BLaER1 treated with 17β-estradiol and CSF1 and Interleukin-3, amounts not matched to agents 10 nM and 100 nM (cell line): ENCODE data around the gene MUC4.
"Not testable (repeated sequence)": the region's sequence is repeated elsewhere in the genome, so short reads cannot be mapped to it uniquely, and the experiment has no call there.

Source experiments
- H3K27ac ChIP-seq, 11 experiments: shearing (Covaris generic); formaldehyde crosslinking; 2 replicates each; pipeline ENCODE4 v1.8.1; 2022
- H3K27me3 ChIP-seq, 11 experiments: shearing (Covaris generic); formaldehyde crosslinking; 2 replicates each; pipeline ENCODE4 v1.8.1; 2022
- H3K36me3 ChIP-seq, 11 experiments: shearing (Covaris generic); formaldehyde crosslinking; 2 replicates each; pipeline ENCODE4 v1.8.1; 2022
- H3K4me1 ChIP-seq, 10 experiments: shearing (Covaris generic); formaldehyde crosslinking; 2 replicates each; pipeline ENCODE4 v1.8.1; 2022
- H3K4me2 ChIP-seq, 11 experiments: shearing (Covaris generic); formaldehyde crosslinking; 2 replicates each; pipeline ENCODE4 v1.8.1; 2022
- H3K4me3 ChIP-seq, 10 experiments: shearing (Covaris generic); formaldehyde crosslinking; 2 replicates each; pipeline ENCODE4 v1.8.1; 2022
- H3K9ac ChIP-seq, 11 experiments: shearing (Covaris generic); formaldehyde crosslinking; 2 replicates each; pipeline ENCODE4 v1.8.1; 2022
- H3K9me3 ChIP-seq, 11 experiments: shearing (Covaris generic); formaldehyde crosslinking; replicated peaks in 1 of 11; 2 replicates each; pipeline ENCODE4 v1.8.1; 2022
- H4K20me1 ChIP-seq, 11 experiments: shearing (Covaris generic); formaldehyde crosslinking; 2 replicates each; pipeline ENCODE4 v1.8.1; 2022
- Cebpa-rat ChIP-seq, 11 experiments: shearing (Covaris generic); IDR thresholded peaks; 2 replicates each; pipeline ENCODE4 v1.8.1; 2022

Gene MUC4

GRCh38 chr3:195790901-195791300 is 20.8 kb downstream of the MUC4 start:
- H3K36me3 ChIP-seq, result peaks cover 0 to under 1% (median 0%) of the 10 kb centered on the region in 11 experiments; a peak in 1 of 22 replicates
- peaks cover 10 to 37% (median 24%) of the 10 kb centered on the region in 11 experiments for H3K9me3 ChIP-seq
- peak overlapping the region; percentile 29 to 70 (median 56) for H3K4me2 ChIP-seq
- no peak overlapping the region for H3K9ac ChIP-seq
- TF ChIP-seq Cebpa-rat (IDR thresholded peaks at IDR 0.05), result no peak
- H3K27me3 ChIP-seq, result no peaks in the 10 kb centered on the region
- peaks cover 12 to 23% (median 21%) of the 10 kb centered on the region in 10 experiments for H3K4me1 ChIP-seq
- H3K4me3 ChIP-seq, result no peak overlapping the region
- peak overlapping the region in 4 of 11 experiments; percentile 6 to 64 (median 36); a peak in 5 of 22 replicates for H3K27ac ChIP-seq
- H4K20me1 ChIP-seq, result no peaks in the 10 kb centered on the region

GRCh38 chr3:195788711-195789581 is 22.8 kb downstream of the MUC4 start:
- H4K20me1 ChIP-seq, result no peaks in the 10 kb centered on the region
- H3K9ac ChIP-seq, result no peak overlapping the region
- 0 out of 22 replicates have a peak overlapping the region, but pooled peaks of 1 of the 11 experiments have one; percentile 43 for H3K27ac ChIP-seq
- no peak overlapping the region for H3K4me3 ChIP-seq
- H3K36me3 ChIP-seq, result peaks cover 0 to 3% (median 0%) of the 10 kb centered on the region in 11 experiments; a peak in 1 of 22 replicates
- peaks cover 12 to 27% (median 21%) of the 10 kb centered on the region in 10 experiments for H3K4me1 ChIP-seq
- H3K4me2 ChIP-seq, result peak overlapping the region in 2 of 11 experiments; percentile 66; a peak in 1 of 22 replicates
- no peak for TF ChIP-seq Cebpa-rat (IDR thresholded peaks at IDR 0.05)
- H3K9me3 ChIP-seq, result peaks cover 28 to 56% (median 41%) of the 10 kb centered on the region in 11 experiments
- no peaks in the 10 kb centered on the region for H3K27me3 ChIP-seq

- not testable (repeated sequence) for H3K36me3 ChIP-seq, H4K20me1 ChIP-seq, H3K27ac ChIP-seq, H3K4me3 ChIP-seq, H3K27me3 ChIP-seq, H3K9ac ChIP-seq, H3K4me2 ChIP-seq
- Histone ChIP-seq H3K9me3 (peaks cover 45 to 65% (median 50%) of the 10 kb centered on the region in 11 experiments), H3K4me1 (peaks cover 6 to 20% (median 14%) of the 10 kb centered on the region in 10 experiments; a peak in 19 of 20 replicates)
Observed at GRCh38 chr3:195785781-195786405, 25.8 kb downstream of the MUC4 start.

GRCh38 chr3:195784031-195784430 is 27.7 kb downstream of the MUC4 start:
- not testable (repeated sequence) for H4K20me1 ChIP-seq, H3K4me3 ChIP-seq, H3K27ac ChIP-seq, H3K9ac ChIP-seq, H3K36me3 ChIP-seq, H3K27me3 ChIP-seq, H3K4me2 ChIP-seq
- Histone ChIP-seq H3K4me1 (peaks cover 0 to 11% (median 0%) of the 10 kb centered on the region in 10 experiments; a peak in 2 of 20 replicates), H3K9me3 (peaks cover 50 to 75% (median 57%) of the 10 kb centered on the region in 11 experiments)

GRCh38 chr3:195781236-195781635 is 30.5 kb downstream of the MUC4 start:
- not testable (repeated sequence) for H3K9ac ChIP-seq, H3K4me1 ChIP-seq, H3K27ac ChIP-seq, H4K20me1 ChIP-seq, H3K36me3 ChIP-seq, H3K27me3 ChIP-seq, H3K4me3 ChIP-seq, H3K4me2 ChIP-seq
- H3K9me3 ChIP-seq, result peaks cover 40 to 72% (median 62%) of the 10 kb centered on the region in 11 experiments

GRCh38 chr3:195777975-195778374 is 33.8 kb downstream of the MUC4 start:
- peaks cover 13 to 44% (median 34%) of the 10 kb centered on the region in 11 experiments for H3K9me3 ChIP-seq
- H4K20me1 ChIP-seq, result no peaks in the 10 kb centered on the region
- no peaks in the 10 kb centered on the region for H3K27me3 ChIP-seq
- no peak overlapping the region for H3K4me2 ChIP-seq
- H3K4me3 ChIP-seq, result no peak overlapping the region
- H3K36me3 ChIP-seq, result no peaks in the 10 kb centered on the region
- TF ChIP-seq Cebpa-rat (IDR thresholded peaks at IDR 0.05), result no peak
- no peaks in the 10 kb centered on the region for H3K4me1 ChIP-seq
- H3K27ac ChIP-seq, result no peak overlapping the region
- H3K9ac ChIP-seq, result no peak overlapping the region

- no peak for TF ChIP-seq Cebpa-rat (IDR thresholded peaks at IDR 0.05)
- H4K20me1 ChIP-seq, result no peaks in the 10 kb centered on the region
- H3K27ac ChIP-seq, result no peak overlapping the region
- no peak overlapping the region for H3K4me2 ChIP-seq
- H3K9me3 ChIP-seq, result peaks cover 0 to 31% (median 17%) of the 10 kb centered on the region in 11 experiments; a peak in 14 of 22 replicates
- H3K4me1 ChIP-seq, result no peaks in the 10 kb centered on the region
- H3K4me3 ChIP-seq, result no peak overlapping the region
- H3K27me3 ChIP-seq, result no peaks in the 10 kb centered on the region
- no peak overlapping the region for H3K9ac ChIP-seq
- H3K36me3 ChIP-seq, result no peaks in the 10 kb centered on the region
Observed at GRCh38 chr3:195774917-195775316, 36.8 kb downstream of the MUC4 start.

- TF ChIP-seq Cebpa-rat (IDR thresholded peaks at IDR 0.05), result no peak
- Histone ChIP-seq H4K20me1 (no peaks in the 10 kb centered on the region), H3K4me2 (no peak overlapping the region), H3K4me1 (no peaks in the 10 kb centered on the region), H3K4me3 (no peak overlapping the region), H3K9ac (no peak overlapping the region), H3K36me3 (no peaks in the 10 kb centered on the region), H3K27me3 (no peaks in the 10 kb centered on the region), H3K27ac (no peak overlapping the region), H3K9me3 (peaks cover 0 to 30% (median 14%) of the 10 kb centered on the region in 11 experiments; a peak in 14 of 22 replicates)
Observed at GRCh38 chr3:195773956-195774537, 37.7 kb downstream of the MUC4 start.

- Histone ChIP-seq H3K4me3 (no peak overlapping the region), H3K9ac (no peak overlapping the region), H3K27me3 (no peaks in the 10 kb centered on the region), H3K4me2 (no peak overlapping the region), H4K20me1 (no peaks in the 10 kb centered on the region), H3K36me3 (no peaks in the 10 kb centered on the region), H3K4me1 (no peaks in the 10 kb centered on the region), H3K27ac (no peak overlapping the region), H3K9me3 (peaks cover 0 to 30% (median 8%) of the 10 kb centered on the region in 11 experiments; a peak in 15 of 22 replicates)
- TF ChIP-seq Cebpa-rat (IDR thresholded peaks at IDR 0.05), result no peak
Observed at GRCh38 chr3:195771646-195772300, 40.0 kb downstream of the MUC4 start.

- not testable (repeated sequence) for H3K9ac ChIP-seq, H3K27me3 ChIP-seq, H3K4me1 ChIP-seq, H3K36me3 ChIP-seq, H3K4me3 ChIP-seq, H4K20me1 ChIP-seq, H3K4me2 ChIP-seq, H3K27ac ChIP-seq
- H3K9me3 ChIP-seq, result peaks cover 0 to 33% (median 8%) of the 10 kb centered on the region in 11 experiments; a peak in 15 of 22 replicates
Observed at GRCh38 chr3:195770841-195771645, 40.7 kb downstream of the MUC4 start.
